T-cell (primary cell): ENCODE measurements around the gene LHPP. TPM values are rescaled to one million over a fixed set of nuclear protein-coding genes. Genes with fewer than 3 reads are reported as not detected.

Source experiments
- ATAC-seq, 4 experiments: fragments of 200-7000 bp in 3 of 4; fragments of 150-1000 bp in 1 of 4; cut with Tn5 transposase; replicated peaks in 1 of 4; 1 replicate in 3 of 4; 2 replicates in 1 of 4; pipeline ENCODE4 v1.10.0; 2021; ENCODE audit warnings: moderate library complexity in 3 of 4, mild to moderate bottlenecking in 2 of 4, moderate number of reproducible peaks in 1 of 4
- CTCF ChIA-PET, 2 donors: fragments of 300-600 bp; sonication (Branson Sonifier 250); formaldehyde crosslinking; loops; one replicate each; lab custom pipeline; 2022; ENCODE audit warnings: antibody characterized with exemption in 2 of 2; lab: Charles Lee
- POLR2A ChIA-PET, 2 donors: fragments of 300-600 bp; sonication (Branson Sonifier 250); formaldehyde crosslinking; loops; one replicate each; lab custom pipeline; 2022; ENCODE audit warnings: antibody characterized with exemption in 2 of 2; lab: Charles Lee
- DNase-seq, 35 experiments: peaks; one replicate each; pipeline versions ENCODE4 v3.0.0 to v3.0.0-alpha.2; 2013 to 2023
- H3K27ac ChIP-seq: one replicate; pipeline ENCODE4 v1.5.1; 2013; ENCODE audit warnings: low read length
- H3K27me3 ChIP-seq, 2 experiments: replicated peaks in 1 of 2; 1 replicate in 1 of 2; 2 replicates in 1 of 2; pipeline versions ENCODE4 v1.6.1 to v1.7.0; 2013; ENCODE audit warnings: low read length in 1 of 2, mixed read lengths in 1 of 2; ENCODE audit not compliant: control insufficient read depth in 2 of 2, insufficient read depth in 2 of 2; ENCODE audit errors: extremely low read depth in 1 of 2
- H3K36me3 ChIP-seq, 2 donors: 1 replicate in 1 of 2; 2 replicates in 1 of 2; pipeline versions ENCODE4 v1.6.1 to v1.7.0; 2013; ENCODE audit warnings: low read length in 1 of 2; ENCODE audit not compliant: control insufficient read depth in 2 of 2, insufficient read depth in 1 of 2; ENCODE audit errors: extremely low read depth in 1 of 2
- H3K4me1 ChIP-seq, 2 experiments: 1 replicate in 1 of 2; 2 replicates in 1 of 2; pipeline versions ENCODE4 v1.6.1 to v1.7.0; 2013; ENCODE audit warnings: low read length in 2 of 2, mixed read lengths in 1 of 2; ENCODE audit not compliant: insufficient read depth in 2 of 2, control insufficient read depth in 1 of 2; ENCODE audit errors: extremely low read depth in 1 of 2
- H3K4me3 ChIP-seq, 2 donors: 1 replicate in 1 of 2; 2 replicates in 1 of 2; pipeline versions ENCODE4 v1.5.1 to v1.7.0; 2013; ENCODE audit warnings: mild to moderate bottlenecking in 2 of 2, low read length in 1 of 2, moderate library complexity in 1 of 2; ENCODE audit not compliant: control insufficient read depth in 1 of 2; ENCODE audit errors: extremely low read depth in 1 of 2
- H3K9me3 ChIP-seq: 2 replicates; pipeline ENCODE4 v1.7.0; 2013
- H3K27ac Mint-ChIP-seq, 2 donors: one replicate each; pipeline ENCODE4 v1.8.0; 2020 to 2021; ENCODE audit warnings: mild to moderate bottlenecking in 2 of 2, mixed read lengths in 2 of 2
- H3K27me3 Mint-ChIP-seq, 2 donors: one replicate each; pipeline ENCODE4 v1.8.0; 2021 to 2022; ENCODE audit warnings: mixed read lengths in 2 of 2
- H3K36me3 Mint-ChIP-seq: one replicate; pipeline ENCODE4 v1.8.0; 2021; ENCODE audit warnings: mixed read lengths
- H3K4me1 Mint-ChIP-seq, 3 donors: one replicate each; pipeline ENCODE4 v1.8.0; 2020 to 2022; ENCODE audit warnings: mixed read lengths in 3 of 3, mild to moderate bottlenecking in 1 of 3
- H3K4me3 Mint-ChIP-seq, 3 donors: one replicate each; pipeline ENCODE4 v1.8.0; 2020 to 2022; ENCODE audit warnings: mild to moderate bottlenecking in 3 of 3, mixed read lengths in 3 of 3, moderate library complexity in 3 of 3
- H3K9me3 Mint-ChIP-seq, 3 donors: one replicate each; pipeline ENCODE4 v1.8.0; 2020 to 2022; ENCODE audit warnings: mixed read lengths in 3 of 3
- WGBS: methylation state at CpG from one replicate; pipeline ENCODE4 v1.1.5; 2013; ENCODE audit warnings: missing lambda C conversion rate; ENCODE audit not compliant: insufficient coverage; 5-methylcytosine and 5-hydroxymethylcytosine counted together
- total RNA-seq, 35 experiments: library from RNA in 6 of 35; stranded (reverse) in 6 of 35; fragments of 120-200 nt in 1 of 35; gene quantifications; one replicate each; pipeline versions ENCODE4 v1.2.1 to v1.2.4 and lab custom pipeline; 2013 to 2026

Gene LHPP
- total RNA-seq, 5 donors from 2014 or later (not counting 1 experiment from before 2014, with no cell fraction given), result 13.2 to 27.4 (median 22.3) TPM

GRCh38 chr10:124484031-124484430, 22.4 kb downstream of the LHPP start:
- ATAC-seq, result no peak
- peaks cover 0 to 12% (median 0%) of the 10 kb centered on the region in 3 donors for H3K9me3 Mint-ChIP-seq

DNA sequence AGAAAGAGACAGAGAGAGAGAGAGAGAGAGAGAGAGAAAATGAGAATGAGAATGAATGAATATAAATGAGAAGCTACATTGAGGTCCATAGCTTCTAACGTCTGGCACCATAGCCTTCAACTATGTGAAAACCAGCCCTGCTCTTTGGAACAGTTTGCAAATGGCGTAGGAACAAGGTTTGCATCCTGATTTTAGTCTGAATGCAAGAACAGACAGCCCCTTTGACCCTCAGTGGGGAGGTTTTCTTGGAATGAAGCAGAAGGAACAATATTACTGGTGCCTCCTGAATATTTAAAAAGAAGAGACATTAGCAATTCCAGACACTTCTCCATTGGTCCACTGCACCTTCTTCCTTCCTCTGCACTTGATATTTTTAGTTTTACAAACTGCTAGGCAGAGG, 23.0 kb downstream of the LHPP start:
- no peaks in the 10 kb centered on the region for H3K27me3 Mint-ChIP-seq
- Histone ChIP-seq H3K36me3 (peaks cover 2 to 6% of the 10 kb centered on the region in 2 donors), H3K27ac (no peak overlapping the region), H3K27me3 (no peaks in the 10 kb centered on the region), H3K4me3 (no peak overlapping the region), H3K9me3 (no peaks in the 10 kb centered on the region), H3K4me1 (no peaks in the 10 kb centered on the region)
- CTCF ChIA-PET, result no interaction called here
- POLR2A ChIA-PET, result no interaction called here
- peaks cover 0 to 12% (median 0%) of the 10 kb centered on the region in 3 donors for H3K9me3 Mint-ChIP-seq
- ATAC-seq, result no peak
- no peak for DNase-seq
- H3K4me1 Mint-ChIP-seq, result no peaks in the 10 kb centered on the region
- 91% methylated on average over 2 of the region's 2 CpGs for WGBS
- peaks cover 38% of the 10 kb centered on the region for H3K36me3 Mint-ChIP-seq
- no peak overlapping the region for H3K27ac Mint-ChIP-seq
- no peak overlapping the region for H3K4me3 Mint-ChIP-seq

More at GRCh38 chr10:124484031-124484430, 22.4 kb downstream of the LHPP start:
- no peak overlapping the region for H3K27ac Mint-ChIP-seq
- no peak overlapping the region for H3K4me3 ChIP-seq
- no peaks in the 10 kb centered on the region for H3K4me1 ChIP-seq
- no peaks in the 10 kb centered on the region for H3K27me3 Mint-ChIP-seq
- no peaks in the 10 kb centered on the region for H3K9me3 ChIP-seq
- no peak for DNase-seq
- no peak overlapping the region for H3K4me3 Mint-ChIP-seq
- no peak overlapping the region for H3K27ac ChIP-seq
- ChIA-PET POLR2A (no interaction called here), CTCF (no interaction called here)
- H3K36me3 Mint-ChIP-seq, result peaks cover 36% of the 10 kb centered on the region
- 97% methylated on average over 14 of the region's 17 CpGs for WGBS
- H3K36me3 ChIP-seq, result peaks cover 2 to 6% of the 10 kb centered on the region in 2 donors
- H3K4me1 Mint-ChIP-seq, result no peaks in the 10 kb centered on the region
- no peaks in the 10 kb centered on the region for H3K27me3 ChIP-seq

DNA sequence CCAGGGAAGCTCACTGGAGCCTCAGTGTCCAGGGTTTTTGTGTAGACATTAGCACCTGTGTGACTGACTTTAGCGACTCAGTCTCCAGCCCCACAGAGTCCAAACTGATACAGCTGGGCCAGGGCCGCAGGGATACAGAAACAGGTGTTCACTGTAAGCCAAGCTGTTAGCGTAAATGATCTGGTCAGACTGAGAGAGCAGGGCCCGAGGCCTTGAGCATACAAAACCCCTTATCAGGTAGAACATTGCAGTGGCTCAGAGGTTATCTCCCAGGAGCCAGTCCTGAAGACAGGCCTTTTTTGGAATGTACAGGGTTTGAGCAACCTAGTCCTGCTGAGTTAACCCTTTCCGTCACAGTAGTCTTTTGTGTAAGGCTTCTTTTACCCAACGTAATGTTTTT, 25.0 kb downstream of the LHPP start:
- H3K36me3 Mint-ChIP-seq, result peaks cover 51% of the 10 kb centered on the region
- H3K4me3 Mint-ChIP-seq, result no peak overlapping the region
- ChIA-PET POLR2A (no interaction called here), CTCF (no interaction called here)
- Histone ChIP-seq H3K4me1 (no peaks in the 10 kb centered on the region), H3K27ac (no peak overlapping the region), H3K9me3 (no peaks in the 10 kb centered on the region), H3K27me3 (no peaks in the 10 kb centered on the region), H3K36me3 (peaks cover 6% of the 10 kb centered on the region in 2 donors), H3K4me3 (no peak overlapping the region)
- peaks cover 0 to 12% (median 0%) of the 10 kb centered on the region in 3 donors for H3K9me3 Mint-ChIP-seq
- no peak overlapping the region for H3K27ac Mint-ChIP-seq
- WGBS, result 100% methylated on average over 5 of the region's 6 CpGs
- DNase-seq (no peak), ATAC-seq (no peak)
- H3K27me3 Mint-ChIP-seq, result no peaks in the 10 kb centered on the region
- H3K4me1 Mint-ChIP-seq, result no peaks in the 10 kb centered on the region

- ATAC-seq (no peak), DNase-seq (no peak)
- Histone ChIP-seq H3K36me3 (peaks cover 3 to 6% of the 10 kb centered on the region in 2 donors), H3K27ac (no peak overlapping the region), H3K9me3 (no peaks in the 10 kb centered on the region), H3K4me3 (no peak overlapping the region), H3K27me3 (no peaks in the 10 kb centered on the region), H3K4me1 (peaks cover 2% of the 10 kb centered on the region in 2 experiments)
- Mint-ChIP-seq H3K36me3 (peaks cover 44% of the 10 kb centered on the region), H3K9me3 (peaks cover 0 to 8% (median 0%) of the 10 kb centered on the region in 3 donors), H3K4me1 (peaks cover 11 to 24% (median 11%) of the 10 kb centered on the region in 3 donors), H3K27ac (no peak overlapping the region), H3K4me3 (no peak overlapping the region), H3K27me3 (no peaks in the 10 kb centered on the region)
- CTCF ChIA-PET, result interaction anchor here in 1 of 2 donors (0.5 kb wide), 1 partner anchor 74 kb away, joined by 3 read pairs; no protein-coding TSS in a partner anchor
- WGBS, result 97% methylated on average over 9 of the region's 9 CpGs
- POLR2A ChIA-PET, result no interaction called here
Observed at GRCh38 chr10:124491105-124491504, 29.5 kb downstream of the LHPP start.

GRCh38 chr10:124492266-124492665, 30.6 kb downstream of the LHPP start:
- Histone ChIP-seq H3K27ac (no peak overlapping the region), H3K36me3 (peaks cover 4 to 7% of the 10 kb centered on the region in 2 donors), H3K4me1 (peaks cover 2% of the 10 kb centered on the region in 2 experiments), H3K27me3 (no peaks in the 10 kb centered on the region), H3K9me3 (no peaks in the 10 kb centered on the region), H3K4me3 (no peak overlapping the region)
- H3K4me3 Mint-ChIP-seq, result no peak overlapping the region
- ATAC-seq (no peak), DNase-seq (no peak)
- POLR2A ChIA-PET, result interaction anchor here in 1 of 2 donors (0.6 kb wide), 1 partner anchor 364 kb away, joined by 3 read pairs; no protein-coding TSS in a partner anchor
- peaks cover 33% of the 10 kb centered on the region for H3K36me3 Mint-ChIP-seq
- H3K9me3 Mint-ChIP-seq, result no peaks in the 10 kb centered on the region
- CTCF ChIA-PET, result no interaction called here
- H3K27ac Mint-ChIP-seq, result no peak overlapping the region
- no peaks in the 10 kb centered on the region for H3K27me3 Mint-ChIP-seq
- peaks cover 11 to 24% (median 11%) of the 10 kb centered on the region in 3 donors for H3K4me1 Mint-ChIP-seq
- 98% methylated on average over 8 of the region's 8 CpGs for WGBS

- H3K27me3 ChIP-seq, result no peaks in the 10 kb centered on the region
- no peaks in the 10 kb centered on the region for H3K27me3 Mint-ChIP-seq
- H3K9me3 ChIP-seq, result no peaks in the 10 kb centered on the region
- no peaks in the 10 kb centered on the region for H3K9me3 Mint-ChIP-seq
- no peak overlapping the region for H3K27ac ChIP-seq
- peaks cover 11 to 24% (median 11%) of the 10 kb centered on the region in 3 donors for H3K4me1 Mint-ChIP-seq
- peaks cover 34% of the 10 kb centered on the region for H3K36me3 Mint-ChIP-seq
- CTCF ChIA-PET, result no interaction called here
- ATAC-seq, result no peak
- WGBS, result 82% methylated on average over 8 of the region's 23 CpGs
- peaks cover 6 to 7% of the 10 kb centered on the region in 2 donors for H3K36me3 ChIP-seq
- no peak overlapping the region for H3K4me3 ChIP-seq
- H3K4me1 ChIP-seq, result peaks cover 2% of the 10 kb centered on the region in 2 experiments
- H3K4me3 Mint-ChIP-seq, result peak overlapping the region in 1 of 3 donors; percentile 67
- POLR2A ChIA-PET, result interaction anchor here in 1 of 2 donors (0.6 kb wide), 2 partner anchors 15 to 363 kb away, joined by 3 to 4 read pairs; no protein-coding TSS in a partner anchor
- H3K27ac Mint-ChIP-seq, result no peak overlapping the region
- no peak for DNase-seq
Observed at GRCh38 chr10:124493214-124493882, 31.7 kb downstream of the LHPP start.
